NCI-H2196 (cell line): ENCODE data around the gene FAM185A.
"Not testable (repeated sequence)": the region's sequence is repeated elsewhere in the genome, so short reads cannot be mapped to it uniquely, and the experiment has no call there.

Source experiments
- DNase-seq: peaks from one replicate; lab custom pipeline; 2025; ENCODE audit not compliant: unreplicated experiment; lab: John Stamatoyannopoulos, UW

FAM185A gene

DNA sequence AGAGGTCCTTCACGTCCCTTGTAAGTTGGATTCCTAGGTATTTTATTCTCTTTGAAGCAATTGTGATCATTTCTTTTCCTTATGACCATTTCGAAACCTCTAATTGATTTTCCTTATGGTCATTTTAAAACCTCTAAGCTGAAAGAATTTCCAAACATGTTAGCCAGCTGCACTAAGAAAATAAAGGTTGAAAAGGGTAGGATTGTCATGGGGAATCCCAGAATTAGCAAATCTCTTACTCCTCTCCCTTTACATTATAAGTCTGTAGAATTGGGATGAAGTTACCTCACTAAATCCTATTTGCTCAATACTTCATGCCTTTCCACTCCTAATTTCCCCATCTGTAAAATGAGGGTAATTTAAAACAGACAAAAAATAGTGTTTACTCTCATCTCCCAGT lies 79.5 kb downstream of the FAM185A start:
- no peak for DNase-seq

GRCh38 chr7:102829075-102829474 lies 80.3 kb downstream of the FAM185A start:
- DNase-seq: no peak

GRCh38 chr7:102830197-102830596 lies 81.4 kb downstream of the FAM185A start:
- no peak for DNase-seq

DNA sequence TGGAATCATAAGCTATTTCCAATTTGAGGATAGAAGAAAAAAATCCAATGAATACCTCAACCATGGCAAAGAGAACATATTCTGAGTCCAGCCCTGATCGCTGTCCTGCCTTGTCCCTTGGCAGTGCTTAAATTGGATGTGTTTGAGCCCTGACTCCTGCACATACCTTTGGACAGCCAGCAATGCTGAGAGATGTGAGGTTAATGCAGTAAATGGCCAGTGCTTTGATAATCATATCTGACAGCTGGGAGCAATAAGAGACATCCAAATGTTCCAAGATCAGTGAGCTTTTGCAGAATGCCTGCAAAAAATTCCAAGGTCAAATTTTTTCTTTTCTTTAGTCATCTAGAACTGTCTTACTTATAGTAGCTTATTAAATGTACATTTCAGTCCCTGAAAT lies 83.9 kb downstream of the FAM185A start:
- no peak for DNase-seq

- no peak for DNase-seq
Measured at GRCh38 chr7:102833343-102833742, 84.5 kb downstream of the FAM185A start.

DNA sequence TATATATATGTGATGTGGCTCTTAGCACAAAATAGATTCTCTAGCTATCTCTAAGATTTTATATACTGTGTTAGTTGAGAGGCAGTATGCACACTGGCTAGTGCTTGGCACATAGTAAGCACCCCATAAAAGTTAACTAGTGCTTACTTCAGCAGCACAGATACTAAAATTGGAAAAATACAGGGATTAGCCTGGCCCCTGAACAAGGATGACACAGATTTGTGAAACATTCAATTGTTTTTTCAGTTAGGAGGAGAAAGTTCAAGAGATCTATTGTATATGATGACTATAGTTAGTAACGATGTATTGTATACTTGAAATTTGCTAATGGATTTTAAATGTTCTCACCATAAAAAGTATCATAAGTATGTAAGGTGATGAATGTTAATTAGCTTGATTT lies 85.7 kb downstream of the FAM185A start:
- DNase-seq: no peak

DNA sequence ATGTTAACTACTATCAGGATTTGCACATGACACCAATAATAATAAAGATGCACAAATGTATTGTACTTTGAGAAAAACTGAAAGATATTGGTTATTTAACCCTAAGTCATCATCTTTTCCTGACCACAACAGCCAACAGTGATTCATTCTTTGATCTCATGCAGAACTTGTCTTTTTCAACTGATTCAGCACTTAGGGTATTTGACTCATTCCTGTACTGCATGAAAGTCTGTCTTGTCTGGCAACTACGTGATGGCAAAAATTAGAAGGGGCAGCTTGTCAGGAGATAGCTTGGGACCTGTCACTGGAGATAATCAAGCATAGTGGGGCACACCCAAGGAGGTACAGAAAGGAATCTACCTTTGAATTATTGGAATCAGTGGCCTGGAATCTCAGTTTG lies 86.2 kb downstream of the FAM185A start:
- no peak for DNase-seq

- no peak for DNase-seq
Measured at GRCh38 chr7:102836191-102836919, 87.6 kb downstream of the FAM185A start.

- no peak for DNase-seq
Measured at GRCh38 chr7:102836977-102837376, 88.2 kb downstream of the FAM185A start.

GRCh38 chr7:102837802-102838201 lies 89.0 kb downstream of the FAM185A start:
- DNase-seq: no peak

DNA sequence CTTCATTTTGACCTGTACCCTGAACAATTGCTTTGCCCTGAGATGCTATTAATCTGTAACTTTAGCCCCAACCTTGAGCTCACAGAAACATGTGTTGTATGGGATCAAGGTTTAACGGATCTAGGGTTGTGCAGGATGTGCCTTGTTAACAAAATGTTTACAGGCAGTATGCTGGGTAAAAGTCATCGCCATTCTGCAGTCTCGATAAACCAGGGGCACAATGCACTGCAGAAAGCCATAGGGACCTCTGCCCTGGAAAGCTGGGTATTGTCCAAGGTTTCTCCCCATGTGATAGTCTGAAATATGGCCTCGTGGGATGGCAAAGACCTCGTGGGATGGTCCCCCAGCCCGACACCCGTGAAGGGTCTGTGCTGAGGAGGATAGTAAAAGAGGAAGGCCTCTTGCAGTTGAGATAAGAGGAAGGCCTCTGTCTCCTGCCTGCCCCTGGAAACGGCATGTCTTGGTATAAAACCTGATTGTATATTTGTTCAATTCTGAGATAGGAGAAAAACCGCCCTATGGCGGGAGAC lies 89.8 kb downstream of the FAM185A start:
- DNase-seq: not testable (repeated sequence)

- DNase-seq: no peak
Measured at GRCh38 chr7:102840404-102840803, 91.6 kb downstream of the FAM185A start.

- no peak for DNase-seq
Measured at GRCh38 chr7:102841290-102841689, 92.5 kb downstream of the FAM185A start.

DNA sequence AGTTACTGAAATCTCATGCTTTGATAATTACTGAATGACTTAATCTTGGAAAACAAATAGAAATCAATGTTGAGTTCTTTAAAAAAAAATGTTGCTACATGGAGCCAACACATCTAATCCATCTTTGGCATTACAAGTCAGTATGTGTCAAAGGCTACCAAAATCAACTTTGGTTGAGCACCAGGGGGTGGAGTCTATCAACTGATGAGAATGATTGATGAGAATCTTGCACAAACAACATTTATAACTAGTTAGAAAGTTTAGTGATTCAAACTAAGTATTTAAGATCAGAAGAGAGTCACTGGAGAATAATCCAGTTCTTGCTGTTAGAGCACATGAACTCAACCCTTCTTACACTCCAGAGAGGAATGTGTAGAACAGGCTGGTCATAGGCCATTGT lies 93.5 kb downstream of the FAM185A start:
- no peak for DNase-seq

GRCh38 chr7:102843850-102844249 lies 95.1 kb downstream of the FAM185A start:
- no peak for DNase-seq

DNA sequence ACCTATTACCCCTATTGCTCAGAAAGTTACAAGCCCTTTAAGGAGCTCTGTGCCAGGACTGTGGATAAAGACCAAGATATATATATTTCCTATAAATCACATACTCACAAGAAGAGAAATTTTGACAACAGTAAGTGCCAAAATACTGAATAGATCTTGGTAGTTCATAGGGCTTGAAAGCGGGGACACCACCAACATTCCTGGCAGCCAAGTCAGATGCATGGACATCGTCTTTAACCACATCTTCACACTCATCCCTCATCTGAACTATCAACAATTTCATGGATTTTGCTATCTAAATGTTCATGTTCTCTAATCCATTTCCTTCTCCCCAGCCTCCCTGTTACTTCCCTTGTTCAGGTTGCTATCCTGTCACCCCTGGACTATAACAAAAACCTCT lies 96.5 kb downstream of the FAM185A start:
- no peak for DNase-seq

DNA sequence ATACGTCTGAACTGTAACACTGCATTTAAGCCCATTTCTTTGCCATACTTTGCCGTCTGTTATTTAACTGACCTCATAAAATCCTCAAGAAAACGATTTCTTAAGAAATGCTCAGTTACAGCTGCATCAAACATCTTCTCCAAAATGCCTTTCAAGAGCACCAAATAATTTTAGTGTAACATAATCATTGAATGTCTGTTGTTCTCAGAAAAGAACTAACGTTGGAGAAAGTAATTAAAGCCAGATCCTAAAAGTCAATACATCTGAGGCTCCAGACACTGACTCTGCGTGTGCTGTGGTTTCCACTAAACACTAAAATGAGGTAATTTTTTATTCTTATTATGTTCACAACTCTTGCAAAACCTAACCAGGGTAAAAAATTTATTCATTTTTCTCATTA lies 100.3 kb downstream of the FAM185A start:
- no peak for DNase-seq

DNA sequence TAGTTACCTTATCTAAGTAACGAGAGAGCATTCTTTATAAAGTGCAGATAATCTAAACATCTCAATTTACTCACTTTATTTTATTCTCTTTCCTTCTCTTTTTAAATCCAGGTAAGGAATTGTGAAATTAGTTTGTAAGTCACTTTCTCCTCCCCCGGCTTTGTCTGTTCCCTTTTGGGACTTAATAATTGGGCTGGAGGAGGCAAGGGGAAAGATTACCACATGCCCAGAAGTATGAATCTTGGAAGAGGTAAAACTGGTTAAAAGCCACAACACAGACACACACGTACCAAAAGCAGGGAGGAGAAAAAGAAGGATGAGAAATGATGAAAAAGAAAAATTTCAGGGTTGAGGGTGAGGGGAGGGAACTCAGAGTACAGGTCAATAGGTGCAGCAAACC lies 100.7 kb downstream of the FAM185A start:
- DNase-seq: no peak

GRCh38 chr7:102856036-102856435 lies 107.2 kb downstream of the FAM185A start:
- no peak for DNase-seq
